Stimulated activated CD8-positive, alpha-beta memory T cell treated with anti-CD3 and anti-CD28 coated beads, Interleukin-15, amount 100 ng/mL, for 24 hours (primary cell): ENCODE data around the gene WASHC3.

ENCODE experiments used
- DNase-seq: peaks from one replicate; pipeline ENCODE4 v3.0.0-alpha.2; 2020; ENCODE audit warnings: low read depth

Gene WASHC3

DNA sequence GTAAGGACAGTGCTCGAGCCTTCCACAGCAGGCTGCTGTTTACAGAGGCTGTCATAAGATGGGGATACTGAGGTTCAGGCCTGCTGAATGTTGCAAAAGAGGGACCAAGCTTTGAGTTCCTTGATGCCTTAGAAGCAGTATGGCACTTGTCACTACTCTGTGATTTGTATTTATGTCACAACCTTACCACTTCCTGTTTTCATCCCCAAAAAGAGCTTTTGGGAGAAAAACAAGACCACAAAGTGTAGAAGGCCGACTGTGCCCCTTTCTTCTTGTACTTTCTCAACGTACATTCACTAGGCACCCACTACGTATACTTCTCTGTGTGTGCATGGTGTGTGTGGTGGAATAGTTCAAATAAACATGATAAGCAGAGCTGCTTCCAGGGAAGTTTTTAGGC lies 94.3 kb downstream of the WASHC3 start:
- no peak for DNase-seq

DNA sequence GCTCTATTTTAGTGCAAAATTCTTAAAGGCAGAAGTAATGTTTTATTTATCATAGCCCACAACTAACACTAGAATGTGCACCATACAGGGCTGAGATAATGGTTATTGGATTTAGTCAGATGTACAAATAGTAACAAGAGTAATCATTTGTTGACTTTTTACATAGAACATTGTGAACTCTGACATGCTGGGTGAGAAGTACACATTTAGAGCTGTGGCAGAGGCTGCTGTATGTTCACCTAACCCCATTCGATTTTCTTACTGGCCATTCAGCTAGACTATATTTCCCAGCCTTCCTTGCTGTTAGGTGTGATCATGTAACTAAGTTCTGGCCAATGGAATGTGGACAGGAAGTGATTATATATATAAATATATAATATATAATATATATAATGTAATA lies 95.3 kb downstream of the WASHC3 start:
- no peak for DNase-seq

DNA sequence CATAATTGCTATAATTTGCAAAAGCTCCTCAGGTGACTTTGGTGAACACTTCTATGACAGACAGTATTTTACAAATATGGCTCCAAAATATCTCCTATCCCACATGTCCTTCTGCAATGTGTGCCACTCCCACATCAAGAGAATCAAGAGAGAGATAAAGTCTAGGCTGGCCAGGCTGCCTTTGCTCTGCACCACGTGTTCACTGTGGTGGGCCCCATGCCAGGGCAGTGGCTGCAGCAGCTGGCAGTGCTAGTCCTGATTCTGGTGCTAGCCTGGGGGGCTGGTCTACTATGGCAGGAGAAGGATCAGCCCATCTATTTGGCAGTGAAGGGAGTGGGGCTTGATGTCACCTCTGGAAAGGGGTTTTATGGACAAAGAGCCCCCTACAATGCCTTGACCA lies 98.1 kb downstream of the WASHC3 start:
- no peak for DNase-seq
